Stomach (tissue), 4 donors: Measurements from ENCODE around the gene SHISA3.
"Not testable (repeated sequence)": the region's sequence is repeated elsewhere in the genome, so short reads cannot be mapped to it uniquely, and the experiment has no call there.

Experiments used
- CTCF ChIP-seq, 7 experiments: fragments of 450-650 bp in 4 of 7; fragments of 200-600 bp in 3 of 7; sonication (generic) in 3 of 7; IDR thresholded peaks; one replicate each; pipeline ENCODE4 v1.5.1; 2016 to 2019; ENCODE audit warnings: antibody characterized with exemption in 7 of 7, control low read depth in 2 of 7, mild to moderate bottlenecking in 1 of 7
- POLR2A ChIP-seq, 4 donors: fragments of 450-650 bp; IDR thresholded peaks; one replicate each; pipeline ENCODE4 v1.6.1; 2016; ENCODE audit warnings: antibody characterized with exemption in 4 of 4, control low read depth in 2 of 4, mild to moderate bottlenecking in 1 of 4, moderate library complexity in 1 of 4
- POLR2AphosphoS5 ChIP-seq, 3 donors: sonication (generic); formaldehyde crosslinking; IDR thresholded peaks; one replicate each; pipeline ENCODE4 v1.6.1; 2016; ENCODE audit warnings: antibody characterized with exemption in 3 of 3

GRCh38 chr4:42372303-42372702 is 25.0 kb upstream of the SHISA3 start:
- not testable (repeated sequence) for TF ChIP-seq POLR2AphosphoS5, POLR2A, CTCF (IDR thresholded peaks at IDR 0.05)
